HepG2 (cell line): Measurements from ENCODE around the gene ANP32B. TPM values are rescaled to one million over a fixed set of nuclear protein-coding genes. Genes with fewer than 3 reads are reported as not detected.
A peak's percentile ranks its signal among the peaks of the same experiment; 100 is the strongest.

Source experiments
- BATF2 ChIP-seq: sonication (generic); formaldehyde crosslinking; IDR thresholded peaks from 2 replicates; pipeline ENCODE4 v1.8.0; 2022; ENCODE audit warnings: mild to moderate bottlenecking, missing genetic modification reagents, moderate library complexity
- CSRNP1 ChIP-seq: sonication (generic); formaldehyde crosslinking; IDR thresholded peaks from 2 replicates; pipeline ENCODE4 v1.8.1; 2023; ENCODE audit warnings: mild to moderate bottlenecking, missing genetic modification reagents
- EHMT2 ChIP-seq: fragments of 200-600 bp; sonication (generic); IDR thresholded peaks from 2 replicates; pipeline ENCODE4 v1.7.0; 2017; ENCODE audit warnings: antibody characterized with exemption, low read depth, low read length, borderline replicate concordance
- GLMP ChIP-seq: sonication (generic); formaldehyde crosslinking; IDR thresholded peaks from 2 replicates; pipeline ENCODE4 v1.9.0; 2021; ENCODE audit warnings: missing genetic modification reagents, mild to moderate bottlenecking, borderline replicate concordance
- HIVEP1 ChIP-seq: sonication (generic); formaldehyde crosslinking; IDR thresholded peaks from 2 replicates; pipeline ENCODE4 v1.4.0; 2020; ENCODE audit warnings: mild to moderate bottlenecking, missing genetic modification reagents
- HOXA7 ChIP-seq: sonication (generic); formaldehyde crosslinking; IDR thresholded peaks from 2 replicates; pipeline ENCODE4 v1.8.1; 2022; ENCODE audit warnings: mild to moderate bottlenecking, missing genetic modification reagents, moderate library complexity
- KLF12 ChIP-seq: sonication (generic); formaldehyde crosslinking; IDR thresholded peaks from 2 replicates; pipeline ENCODE4 v1.4.0; 2020; ENCODE audit warnings: missing genetic modification reagents, borderline replicate concordance
- MAX ChIP-seq: IDR thresholded peaks from 2 replicates; pipeline ENCODE4 v1.6.1; 2012; ENCODE audit warnings: inconsistent platforms
- MXI1 ChIP-seq: IDR thresholded peaks from 3 replicates; pipeline ENCODE4 v1.6.1; 2012; ENCODE audit warnings: low read depth, low read length, inconsistent platforms, borderline replicate concordance
- NR2F2 ChIP-seq: IDR thresholded peaks from 2 replicates; pipeline ENCODE4 v1.6.1; 2012; ENCODE audit warnings: low read depth, inconsistent platforms, borderline replicate concordance
- SOX6 ChIP-seq, 2 experiments: fragments of 450-650 bp in 1 of 2; sonication (generic) in 1 of 2; formaldehyde crosslinking in 1 of 2; IDR thresholded peaks; 2 replicates each; pipeline versions ENCODE4 v1.4.0 to v1.6.1; 2017 to 2020; ENCODE audit warnings: antibody characterized with exemption in 1 of 2, mild to moderate bottlenecking in 1 of 2, missing genetic modification reagents in 1 of 2
- TBX2 ChIP-seq: sonication (generic); formaldehyde crosslinking; IDR thresholded peaks from 2 replicates; pipeline ENCODE4 v1.5.0; 2020; ENCODE audit warnings: missing genetic modification reagents, mild to moderate bottlenecking, borderline replicate concordance
- TCF12 ChIP-seq, 2 experiments: fragments of 450-650 bp in 1 of 2; sonication (generic) in 1 of 2; formaldehyde crosslinking in 1 of 2; IDR thresholded peaks; 2 replicates each; pipeline versions ENCODE4 v1.6.1 to v1.8.0; 2017 to 2022; ENCODE audit warnings: antibody characterized with exemption in 1 of 2, mild to moderate bottlenecking in 1 of 2, missing genetic modification reagents in 1 of 2, moderate library complexity in 1 of 2
- THAP7 ChIP-seq: sonication (generic); formaldehyde crosslinking; IDR thresholded peaks from 2 replicates; pipeline ENCODE4 v1.8.1; 2023; ENCODE audit warnings: mild to moderate bottlenecking, missing genetic modification reagents
- YY1 ChIP-seq: IDR thresholded peaks from 2 replicates; pipeline ENCODE4 v1.6.1; 2011; ENCODE audit warnings: low read length, low read depth, moderate library complexity, mild to moderate bottlenecking; ENCODE audit not compliant: insufficient read depth, insufficient replicate concordance
- ZFP91 ChIP-seq: sonication (generic); formaldehyde crosslinking; IDR thresholded peaks from 2 replicates; pipeline ENCODE4 v1.9.0; 2022; ENCODE audit warnings: missing genetic modification reagents, mild to moderate bottlenecking, borderline replicate concordance
- ZNF136 ChIP-seq: sonication (generic); formaldehyde crosslinking; IDR thresholded peaks from 2 replicates; pipeline ENCODE4 v1.8.1; 2022; ENCODE audit warnings: low read depth, mild to moderate bottlenecking, moderate library complexity, missing genetic modification reagents
- ZNF205 ChIP-seq: IDR thresholded peaks from 2 replicates; pipeline ENCODE4 v1.6.1; 2018; ENCODE audit warnings: missing biosample characterization, missing genetic modification reagents
- ZNF331 ChIP-seq: sonication (generic); formaldehyde crosslinking; IDR thresholded peaks from 2 replicates; pipeline ENCODE4 v1.4.0; 2020; ENCODE audit warnings: missing genetic modification reagents
- ZNF761 ChIP-seq: sonication (generic); formaldehyde crosslinking; conservative IDR thresholded peaks from 2 replicates; pipeline ENCODE4 v1.4.0; 2020; ENCODE audit warnings: mild to moderate bottlenecking, missing genetic modification reagents
- polyA plus RNA-seq, 8 experiments: library from polyadenylated mRNA; depleted of rRNA in 3 of 8; stranded (reverse) in 7 of 8; unstranded in 1 of 8; fragments of >200 nt; fragmentation: Illumina TruSeq in 4 of 8; extraction: Trizol in 4 of 8; gene quantifications; 2 replicates each; pipeline versions ENCODE4 v1.2.1 to v1.2.3, GENCODE V29; 2011 to 2016; ENCODE audit warnings: low read depth in 4 of 8, missing spikeins in 1 of 8, mixed read lengths in 1 of 8; ENCODE audit not compliant: insufficient read depth in 1 of 8
- total RNA-seq, 5 experiments: library from RNA; depleted of rRNA; stranded (reverse); fragments of >200 nt; fragmentation: Illumina TruSeq; extraction: Trizol; gene quantifications; 2 replicates each; pipeline ENCODE4 v1.2.3, GENCODE V29; 2016; ENCODE audit warnings: low read depth in 1 of 5

Gene ANP32B
- total and polyA plus RNA-seq, 2 of the 13 experiments (the other 11 are each of a cell fraction or from before 2014, with no cell fraction given), result 22.1 to 37.5 TPM

- TF ChIP-seq EHMT2 (no peak), YY1 (peak; percentile 52), BATF2 (CRISPR knock-in tag) (no peak; the same call in 1 of the 2 replicates), ZNF331 (CRISPR knock-in tag) (peak; percentile 26; the same call in 1 of the 2 replicates), TCF12 (IDR thresholded peaks at IDR 0.05) (no peak), TCF12 (CRISPR knock-in tag; IDR thresholded peaks at IDR 0.05) (peak; percentile 70; the same call in 1 of the 2 replicates), MAX (peak; percentile 93), ZNF761 (CRISPR knock-in tag) (peak; percentile 34; the same call in 1 of the 2 replicates), ZNF205 (CRISPR knock-in tag) (peak; percentile 38; the same call in 1 of the 2 replicates), HOXA7 (CRISPR knock-in tag) (no peak), KLF12 (CRISPR knock-in tag) (peak; percentile 33; the same call in 1 of the 2 replicates), THAP7 (CRISPR knock-in tag) (peak; percentile 93; the same call in 1 of the 2 replicates), MXI1 (peak; percentile 80; the same call in 1 of the 3 replicates), ZNF136 (CRISPR knock-in tag) (0 out of 2 replicates have a peak, but pooled peaks have one; percentile 49), ZFP91 (CRISPR knock-in tag) (peak; percentile 64), CSRNP1 (peak; percentile 48; the same call in 1 of the 2 replicates), TBX2 (peak; percentile 65; the same call in 1 of the 2 replicates), NR2F2 (no peak), SOX6 (IDR thresholded peaks at IDR 0.05) (no peak), SOX6 (CRISPR knock-in tag; IDR thresholded peaks at IDR 0.05) (peak; percentile 67), GLMP (no peak), HIVEP1 (CRISPR knock-in tag) (peak; percentile 82; the same call in 1 of the 2 replicates)
Observed at GRCh38 chr9:98056269-98057137, 73.4 kb downstream of the ANP32B start, which contains the start of gene NANS (continued).
